Measurements from ENCODE around the gene WDR82.

WDR82 gene

GRCh38 chr3:52278510-52279069 is at the start of gene WDR82:
TSS of gene WDR82 (minus strand) at chr3:52278649. CDS start at chr3:52278361, 288 bp downstream.
- DNase-seq, result peak; percentile 77

- DNase-seq, result no peak
Measured at GRCh38 chr3:52327486-52328290, 49.2 kb upstream of the WDR82 start.

DNA sequence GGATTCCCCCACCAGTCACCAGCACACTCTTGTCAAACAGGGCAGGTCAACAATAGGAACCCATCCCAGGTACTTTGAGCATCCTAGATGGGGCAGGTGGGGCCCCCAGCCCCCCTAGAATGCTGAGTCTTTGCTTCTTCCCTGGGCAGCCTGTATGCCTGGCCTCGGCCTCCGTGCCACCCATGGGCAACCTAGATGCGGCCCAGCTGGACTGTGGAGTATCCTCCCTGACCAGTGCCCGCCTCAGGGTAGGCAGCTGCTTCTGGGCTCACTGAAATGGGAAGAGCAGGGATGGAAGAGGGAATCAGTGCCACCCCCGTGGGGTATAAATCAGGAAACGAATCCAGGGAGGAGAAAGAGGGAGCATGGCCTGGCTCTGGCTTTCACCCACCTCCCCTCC is 48.5 kb upstream of the WDR82 start:
- DNase-seq, result no peak

- no peak for DNase-seq
Measured at GRCh38 chr3:52325686-52326085, 47.2 kb upstream of the WDR82 start.

GRCh38 chr3:52324676-52325075 is 46.2 kb upstream of the WDR82 start:
- DNase-seq, result no peak

GRCh38 chr3:52323526-52324295 is 45.3 kb upstream of the WDR82 start:
- no peak for DNase-seq

DNA sequence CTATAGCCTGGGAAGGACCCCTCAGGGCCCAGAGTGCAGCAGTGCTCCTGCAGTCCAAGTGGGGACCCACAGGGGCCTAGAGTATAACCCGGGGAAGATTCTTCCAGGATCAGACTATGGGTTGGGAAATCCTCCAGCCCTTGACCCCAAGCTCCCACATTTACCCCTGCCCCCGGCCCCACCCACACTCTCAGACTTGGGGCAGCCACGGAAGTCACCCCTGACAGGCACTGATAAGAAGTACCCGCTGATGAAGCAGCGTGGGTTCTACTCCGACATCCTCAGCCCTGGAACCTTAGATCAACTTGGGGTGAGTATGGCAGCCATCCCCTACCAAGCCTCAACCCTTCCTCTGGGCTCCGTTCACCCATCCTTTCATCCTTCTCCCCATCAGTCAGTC is 44.0 kb upstream of the WDR82 start:
- no peak for DNase-seq

- no peak for DNase-seq
Measured at GRCh38 chr3:52321481-52321880, 43.0 kb upstream of the WDR82 start.

- no peak for DNase-seq
Measured at GRCh38 chr3:52319921-52320595, 41.6 kb upstream of the WDR82 start.

- DNase-seq, result no peak
Measured at GRCh38 chr3:52318186-52318816, 39.9 kb upstream of the WDR82 start.

DNA sequence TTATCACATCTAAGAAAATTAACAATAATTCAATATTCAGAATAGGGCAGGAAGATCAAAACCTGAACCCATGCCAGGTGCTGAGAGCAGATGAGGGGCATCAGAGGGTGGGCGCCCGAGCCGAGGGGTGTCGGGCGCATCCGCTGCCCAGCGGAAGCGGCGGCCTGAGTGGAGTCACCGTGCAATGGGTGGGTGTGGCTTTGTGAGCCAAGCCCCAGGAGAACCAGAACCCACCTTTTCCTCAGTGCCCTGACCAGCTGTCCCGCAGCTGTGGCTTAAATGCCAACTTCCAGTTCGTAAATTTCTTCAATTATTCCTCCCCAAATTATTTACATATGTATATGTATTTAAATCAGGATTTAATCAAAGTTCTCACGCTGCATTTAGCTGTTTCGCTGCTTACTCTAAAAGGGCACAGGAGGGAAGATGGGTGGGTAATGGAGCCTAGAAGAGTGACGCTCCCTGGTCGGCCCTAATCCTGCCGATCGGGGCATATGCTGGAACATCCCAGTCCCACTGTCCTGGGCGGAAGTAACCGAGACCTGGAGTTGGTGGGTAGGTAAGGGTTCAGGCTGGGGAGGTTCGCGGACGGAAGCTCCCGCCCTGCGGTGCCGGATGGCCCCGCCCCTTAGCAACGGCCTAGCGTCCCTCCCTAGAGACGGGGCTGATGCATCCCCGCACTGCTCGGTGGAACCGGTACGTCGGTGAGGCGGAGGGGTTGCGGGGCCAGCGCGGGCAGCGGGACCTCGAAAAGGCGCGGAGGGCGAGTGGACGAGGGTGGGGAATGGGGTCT is 39.0 kb upstream of the WDR82 start:
- DNase-seq, result no peak

GRCh38 chr3:52315977-52316764 is 37.7 kb upstream of the WDR82 start, which contains the start of gene DNAH1:
TSS of gene DNAH1 (plus strand) at chr3:52316319. CDS start at chr3:52322443, 6,124 bp downstream.
- DNase-seq, result no peak

- DNase-seq, result no peak
Measured at GRCh38 chr3:52315006-52315405, 36.6 kb upstream of the WDR82 start.

DNA sequence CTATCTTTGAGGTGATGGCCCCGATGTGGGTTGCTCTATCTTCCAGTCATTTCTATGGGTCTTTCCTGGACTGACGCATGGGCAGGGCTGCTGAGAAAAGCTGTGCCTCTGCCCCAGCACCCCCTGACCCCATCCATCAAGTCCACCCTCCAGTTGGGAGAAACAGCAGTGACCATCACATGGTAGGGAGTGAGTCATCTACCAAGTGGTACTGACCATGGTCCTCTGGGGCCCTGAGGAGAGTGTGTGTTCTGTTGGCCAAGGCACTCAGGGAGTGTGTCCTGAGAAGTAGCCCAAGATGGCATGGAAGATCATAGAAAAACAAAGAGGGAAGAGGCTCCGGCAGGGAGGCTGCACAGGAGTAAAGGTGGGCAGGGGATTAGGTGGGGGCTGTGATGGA is 36.0 kb upstream of the WDR82 start:
- no peak for DNase-seq

DNA sequence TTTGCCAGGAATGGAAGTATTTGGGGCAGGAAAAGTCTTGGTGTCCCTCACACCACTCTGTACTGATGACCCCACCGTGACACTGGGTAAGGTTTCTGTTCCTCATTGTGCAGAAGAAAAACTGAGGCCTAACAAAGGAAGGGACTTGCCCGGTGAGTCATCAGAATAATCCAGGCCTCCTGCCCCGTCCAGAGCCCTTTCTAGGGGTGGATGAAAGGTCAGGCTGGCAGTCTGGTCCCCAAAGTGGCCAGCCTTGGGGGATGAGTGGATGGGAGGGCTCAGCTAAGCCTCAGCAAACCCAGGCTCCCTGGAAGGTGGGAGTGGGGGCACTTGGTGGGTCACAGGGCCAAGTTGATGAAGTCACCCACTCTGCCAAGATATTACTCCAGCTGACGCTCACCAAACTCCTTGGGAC is 35.3 kb upstream of the WDR82 start:
- DNase-seq, result no peak

- DNase-seq, result no peak
Measured at GRCh38 chr3:52313188-52313773, 34.8 kb upstream of the WDR82 start.

GRCh38 chr3:52311576-52312119 is 33.2 kb upstream of the WDR82 start:
- no peak for DNase-seq

GRCh38 chr3:52310861-52311575 is 32.6 kb upstream of the WDR82 start:
- DNase-seq, result no peak

- DNase-seq, result no peak
Measured at GRCh38 chr3:52308308-52308707, 29.9 kb upstream of the WDR82 start.

DNA sequence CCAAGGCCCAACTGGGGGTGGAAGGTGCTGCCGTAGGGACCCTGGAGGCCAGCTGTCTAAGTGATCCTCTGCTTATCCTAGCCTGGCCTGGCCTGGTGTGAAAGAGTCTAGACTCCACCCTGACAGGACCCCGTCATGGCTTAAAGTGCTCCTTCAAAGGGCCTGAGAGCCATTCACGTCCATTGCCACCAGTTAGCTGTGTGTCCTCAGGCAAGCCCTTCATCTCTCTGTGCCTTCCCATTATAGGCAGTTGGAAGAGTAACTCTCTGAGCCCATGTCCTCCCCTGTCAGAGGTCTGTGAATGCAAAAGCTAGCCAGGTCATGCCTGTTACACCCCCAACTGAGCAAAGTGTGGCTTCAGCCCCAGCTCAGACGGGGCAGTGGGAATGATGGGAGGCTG is 28.5 kb upstream of the WDR82 start:
- DNase-seq, result no peak

Measured in NCI-H2171 (cell line).